Measurements from ENCODE around the gene GPRC5A.

Gene GPRC5A

DNA sequence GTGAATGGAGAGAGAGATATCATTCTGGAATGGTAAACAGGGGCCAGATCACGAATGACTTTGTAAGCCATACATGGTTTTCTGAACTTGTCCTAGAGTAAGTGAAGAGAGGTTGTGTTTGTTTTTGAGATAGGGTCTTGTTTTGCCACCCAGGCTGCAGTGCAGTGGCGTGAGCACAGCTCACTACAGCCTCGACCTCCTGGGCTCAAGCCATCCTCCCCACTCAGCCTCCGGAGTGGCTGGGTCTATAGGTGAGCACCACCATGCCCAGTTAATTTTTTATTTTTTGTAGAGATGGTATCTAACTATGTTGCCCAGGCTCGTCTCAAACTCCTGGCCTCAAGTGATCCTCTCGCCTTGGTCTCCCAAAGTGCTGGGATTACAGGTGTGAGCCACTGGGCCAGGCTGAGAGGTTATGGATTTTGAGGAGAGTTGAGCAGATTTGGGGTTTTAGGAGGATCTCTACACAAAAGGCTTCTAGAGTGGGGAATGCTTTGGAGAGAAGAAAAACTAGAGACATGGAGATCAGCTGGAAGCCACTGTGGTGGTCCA is 19.7 kb upstream of the GPRC5A start:
- TF ChIP-seq TEAD4 (IDR thresholded peaks at IDR 0.05) (no peak), CEBPB (IDR thresholded peaks at IDR 0.05) (no peak), EGR1 (IDR thresholded peaks at IDR 0.05) (no peak), TCF12 (IDR thresholded peaks at IDR 0.05; ENCODE audit: low read depth) (no peak)
- TF ChIP-seq, protein P1, sequence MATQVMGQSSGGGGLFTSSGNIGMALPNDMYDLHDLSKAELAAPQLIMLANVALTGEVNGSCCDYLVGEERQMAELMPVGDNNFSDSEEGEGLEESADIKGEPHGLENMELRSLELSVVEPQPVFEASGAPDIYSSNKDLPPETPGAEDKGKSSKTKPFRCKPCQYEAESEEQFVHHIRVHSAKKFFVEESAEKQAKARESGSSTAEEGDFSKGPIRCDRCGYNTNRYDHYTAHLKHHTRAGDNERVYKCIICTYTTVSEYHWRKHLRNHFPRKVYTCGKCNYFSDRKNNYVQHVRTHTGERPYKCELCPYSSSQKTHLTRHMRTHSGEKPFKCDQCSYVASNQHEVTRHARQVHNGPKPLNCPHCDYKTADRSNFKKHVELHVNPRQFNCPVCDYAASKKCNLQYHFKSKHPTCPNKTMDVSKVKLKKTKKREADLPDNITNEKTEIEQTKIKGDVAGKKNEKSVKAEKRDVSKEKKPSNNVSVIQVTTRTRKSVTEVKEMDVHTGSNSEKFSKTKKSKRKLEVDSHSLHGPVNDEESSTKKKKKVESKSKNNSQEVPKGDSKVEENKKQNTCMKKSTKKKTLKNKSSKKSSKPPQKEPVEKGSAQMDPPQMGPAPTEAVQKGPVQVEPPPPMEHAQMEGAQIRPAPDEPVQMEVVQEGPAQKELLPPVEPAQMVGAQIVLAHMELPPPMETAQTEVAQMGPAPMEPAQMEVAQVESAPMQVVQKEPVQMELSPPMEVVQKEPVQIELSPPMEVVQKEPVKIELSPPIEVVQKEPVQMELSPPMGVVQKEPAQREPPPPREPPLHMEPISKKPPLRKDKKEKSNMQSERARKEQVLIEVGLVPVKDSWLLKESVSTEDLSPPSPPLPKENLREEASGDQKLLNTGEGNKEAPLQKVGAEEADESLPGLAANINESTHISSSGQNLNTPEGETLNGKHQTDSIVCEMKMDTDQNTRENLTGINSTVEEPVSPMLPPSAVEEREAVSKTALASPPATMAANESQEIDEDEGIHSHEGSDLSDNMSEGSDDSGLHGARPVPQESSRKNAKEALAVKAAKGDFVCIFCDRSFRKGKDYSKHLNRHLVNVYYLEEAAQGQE (IDR thresholded peaks at IDR 0.05; ENCODE audit: low read depth), result no peak

GRCh38 chr12:12872139-12872933 is 19.0 kb upstream of the GPRC5A start:
- peak; percentile 79 for TF ChIP-seq NFIC (IDR thresholded peaks at IDR 0.05)
- TF ChIP-seq, protein P1 (IDR thresholded peaks at IDR 0.05; ENCODE audit: low read depth), result no peak
- no peak for TF ChIP-seq EGR1 (IDR thresholded peaks at IDR 0.05)
- TF ChIP-seq TAF1 (IDR thresholded peaks at IDR 0.05; ENCODE audit: low read depth), result peak; percentile 35; the same call in 1 of the 2 replicates
- peak; percentile 93 for TF ChIP-seq TCF12 (IDR thresholded peaks at IDR 0.05; ENCODE audit: low read depth)
- TF ChIP-seq TEAD4 (IDR thresholded peaks at IDR 0.05), result peak; percentile 88
- TF ChIP-seq CEBPB (IDR thresholded peaks at IDR 0.05), result peak; percentile 34; the same call in 1 of the 2 replicates
- TF ChIP-seq CREB1 (IDR thresholded peaks at IDR 0.05; ENCODE audit: low read depth), result no peak
- peak; percentile 96 for TF ChIP-seq EP300 (IDR thresholded peaks at IDR 0.05; ENCODE audit: borderline replicate concordance)
- no peak; the same call in 1 of the 2 replicates for TF ChIP-seq RAD21 (IDR thresholded peaks at IDR 0.05; ENCODE audit: low read depth)
- no peak for TF ChIP-seq YY1 (IDR thresholded peaks at IDR 0.05; ENCODE audit: low read depth)
- TF ChIP-seq ZBTB7A (IDR thresholded peaks at IDR 0.05; ENCODE audit: low read depth), result no peak
- TF ChIP-seq FOXM1 (IDR thresholded peaks at IDR 0.05; ENCODE audit: borderline replicate concordance, low read depth), result peak; percentile 95
- peak; percentile 73 for TF ChIP-seq MAX (IDR thresholded peaks at IDR 0.05)
- no peak; the same call in 1 of the 2 replicates for TF ChIP-seq USF1 (IDR thresholded peaks at IDR 0.05)

DNA sequence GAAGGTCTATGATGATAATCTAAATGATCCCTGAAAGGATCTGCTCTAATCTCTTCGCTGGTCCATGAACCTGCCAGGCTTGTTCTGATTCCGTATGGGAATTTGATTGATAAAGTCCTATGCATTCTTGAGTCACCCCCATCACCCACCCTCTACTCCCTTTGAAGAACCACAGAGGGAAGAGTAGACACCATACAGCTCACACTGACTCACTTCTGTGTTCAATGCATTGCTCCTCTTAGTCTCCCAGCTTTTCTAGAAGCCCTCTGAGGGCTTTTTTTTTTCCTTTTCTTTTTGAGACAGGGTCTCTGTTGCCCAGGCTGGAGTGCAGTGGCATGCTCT is 18.5 kb upstream of the GPRC5A start:
- no peak for TF ChIP-seq CEBPB (IDR thresholded peaks at IDR 0.05)
- no peak for TF ChIP-seq EP300 (IDR thresholded peaks at IDR 0.05; ENCODE audit: borderline replicate concordance)
- TF ChIP-seq ZBTB7A (IDR thresholded peaks at IDR 0.05; ENCODE audit: low read depth), result no peak
- TF ChIP-seq NFIC (IDR thresholded peaks at IDR 0.05), result no peak
- TF ChIP-seq TCF12 (IDR thresholded peaks at IDR 0.05; ENCODE audit: low read depth), result no peak
- no peak for TF ChIP-seq FOXM1 (IDR thresholded peaks at IDR 0.05; ENCODE audit: borderline replicate concordance, low read depth)
- no peak for TF ChIP-seq TEAD4 (IDR thresholded peaks at IDR 0.05)

DNA sequence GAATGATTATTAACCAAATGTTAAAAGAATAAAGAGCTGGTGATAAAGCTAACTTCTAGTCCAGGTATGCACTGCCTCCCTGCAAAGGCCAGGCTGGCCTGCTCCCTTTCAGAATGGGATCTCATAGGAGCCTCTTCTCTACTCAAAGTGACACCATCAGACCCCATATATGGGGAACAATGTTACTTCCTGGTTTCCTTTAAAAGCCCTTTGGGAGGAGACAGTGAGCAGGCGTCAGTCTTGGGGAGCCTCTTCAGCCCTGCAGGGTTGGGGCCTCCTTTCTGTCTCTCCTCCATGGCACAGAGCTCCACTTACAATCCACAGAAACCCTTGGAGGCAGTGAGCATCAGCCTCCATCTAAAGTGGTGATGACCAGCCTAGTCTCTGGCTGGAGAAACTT is 17.3 kb upstream of the GPRC5A start:
- TF ChIP-seq YY1 (IDR thresholded peaks at IDR 0.05; ENCODE audit: low read depth) (no peak), MAX (IDR thresholded peaks at IDR 0.05) (no peak), RAD21 (IDR thresholded peaks at IDR 0.05; ENCODE audit: low read depth) (no peak), EP300 (IDR thresholded peaks at IDR 0.05; ENCODE audit: borderline replicate concordance) (no peak), NFIC (IDR thresholded peaks at IDR 0.05) (no peak), CREB1 (IDR thresholded peaks at IDR 0.05; ENCODE audit: low read depth) (no peak), TCF12 (IDR thresholded peaks at IDR 0.05; ENCODE audit: low read depth) (no peak), ZBTB7A (IDR thresholded peaks at IDR 0.05; ENCODE audit: low read depth) (no peak), TEAD4 (IDR thresholded peaks at IDR 0.05) (no peak), USF1 (IDR thresholded peaks at IDR 0.05) (no peak), TAF1 (IDR thresholded peaks at IDR 0.05; ENCODE audit: low read depth) (no peak), FOXM1 (IDR thresholded peaks at IDR 0.05; ENCODE audit: borderline replicate concordance, low read depth) (no peak), EGR1 (IDR thresholded peaks at IDR 0.05) (no peak)
- TF ChIP-seq, protein P1 (IDR thresholded peaks at IDR 0.05; ENCODE audit: low read depth), result no peak

Data from Ishikawa (cell line).